SK-N-SH (cell line): ENCODE results near the gene DGLUCY. TPM values are rescaled to one million over a fixed set of nuclear protein-coding genes. Genes with fewer than 3 reads are reported as not detected.

Experiments used
- CTCF ChIA-PET: fragments of 300-600, 350-600 bp; formaldehyde crosslinking; extraction: SDS; loops from one replicate; lab custom pipeline; 2021; lab: Yijun Ruan, JAX
- POLR2A ChIA-PET: fragments of 350-600 bp; sonication (Branson Sonifier 250); formaldehyde crosslinking; extraction: SDS; loops from one replicate; lab custom pipeline; 2020; ENCODE audit warnings: antibody characterized with exemption, inconsistent platforms; lab: Yijun Ruan, JAX
- DNase-seq: peaks from one replicate; pipeline ENCODE4 v3.0.0; 2012
- H2AFZ ChIP-seq: fragments of 200-600 bp; sonication (generic); 2 replicates; pipeline ENCODE4 v1.8.1; 2016; ENCODE audit warnings: antibody characterized with exemption, mild to moderate bottlenecking, low read depth
- H3F3A ChIP-seq: fragments of 200-600 bp; sonication (generic); replicated peaks from 2 replicates; pipeline ENCODE3; 2016; ENCODE audit warnings: antibody characterized with exemption, mild to moderate bottlenecking; ENCODE audit not compliant: insufficient read depth
- H3K27ac ChIP-seq, 2 experiments: fragments of 200-500 bp in 1 of 2; fragments of 200-600 bp in 1 of 2; sonication (Bioruptor generic) in 1 of 2; sonication (generic), shearing (Covaris generic) in 1 of 2; 2 replicates each; pipeline versions ENCODE4 v1.5.1 to v1.6.1; 2014 to 2016; ENCODE audit warnings: low read depth in 2 of 2, inconsistent platforms in 1 of 2, low read length in 1 of 2, mild to moderate bottlenecking in 1 of 2, mixed read lengths in 1 of 2
- H3K27me3 ChIP-seq: fragments of 200-600 bp; sonication (generic), shearing (Covaris generic); 2 replicates; pipeline ENCODE4 v1.6.1; 2016; ENCODE audit warnings: mixed run types; ENCODE audit not compliant: insufficient read depth
- H3K36me3 ChIP-seq, 2 experiments: fragments of 200-500 bp in 1 of 2; fragments of 200-600 bp in 1 of 2; sonication (Bioruptor generic) in 1 of 2; sonication (generic) in 1 of 2; replicated peaks in 1 of 2; 2 replicates each; pipeline versions ENCODE3 to v1.5.1; 2014 to 2016; ENCODE audit warnings: low read length in 1 of 2, mild to moderate bottlenecking in 1 of 2; ENCODE audit not compliant: insufficient read depth in 2 of 2, control insufficient read depth in 1 of 2
- H3K4me1 ChIP-seq, 2 experiments: fragments of 200-500 bp in 1 of 2; fragments of 200-600 bp in 1 of 2; sonication (Bioruptor generic) in 1 of 2; sonication (generic), shearing (Covaris generic) in 1 of 2; 2 replicates each; pipeline versions ENCODE4 v1.5.1 to v1.6.1; 2014 to 2016; ENCODE audit warnings: low read depth in 1 of 2, low read length in 1 of 2, mixed run types in 1 of 2; ENCODE audit not compliant: insufficient read depth in 2 of 2, control insufficient read depth in 1 of 2
- H3K4me2 ChIP-seq: fragments of 200-600 bp; sonication (generic), shearing (Covaris generic); 2 replicates; pipeline ENCODE4 v1.6.1; 2017; ENCODE audit warnings: mixed run types
- H3K4me3 ChIP-seq, 2 experiments: fragments of 200-500 bp in 1 of 2; fragments of 200-600 bp in 1 of 2; sonication (Bioruptor generic) in 1 of 2; sonication (generic), shearing (Covaris generic) in 1 of 2; 2 replicates each; pipeline versions ENCODE4 v1.5.1 to v1.8.1; 2014 to 2016; ENCODE audit warnings: low read depth in 2 of 2, inconsistent platforms in 1 of 2, low read length in 1 of 2, mild to moderate bottlenecking in 1 of 2, mixed read lengths in 1 of 2, moderate library complexity in 1 of 2
- H3K79me2 ChIP-seq: fragments of 200-600 bp; sonication (generic); 2 replicates; pipeline ENCODE4 v1.8.1; 2017; ENCODE audit warnings: mild to moderate bottlenecking; ENCODE audit not compliant: insufficient read depth
- H3K9ac ChIP-seq: fragments of 200-600 bp; sonication (generic); 2 replicates; pipeline ENCODE4 v1.6.1; 2017; ENCODE audit warnings: mixed run types
- H3K9me2 ChIP-seq: fragments of 200-600 bp; sonication (generic); 2 replicates; pipeline ENCODE4 v1.6.1; 2017; ENCODE audit warnings: mixed run types
- H3K9me3 ChIP-seq: fragments of 200-600 bp; sonication (generic); 2 replicates; pipeline ENCODE4 v1.6.1; 2017; ENCODE audit warnings: mixed run types, mild to moderate bottlenecking, moderate library complexity
- H4K20me1 ChIP-seq: fragments of 200-600 bp; sonication (generic); 2 replicates; pipeline ENCODE4 v1.6.1; 2017; ENCODE audit warnings: mild to moderate bottlenecking, mixed run types; ENCODE audit not compliant: insufficient read depth
- FOXJ3 ChIP-seq: sonication (generic); formaldehyde crosslinking; IDR thresholded peaks from 2 replicates; pipeline ENCODE4 v1.5.1; 2020; ENCODE audit warnings: mild to moderate bottlenecking, missing genetic modification reagents
- GATA2 ChIP-seq: sonication (generic); formaldehyde crosslinking; IDR thresholded peaks from 2 replicates; pipeline ENCODE4 v1.5.0; 2020; ENCODE audit warnings: mild to moderate bottlenecking, missing genetic modification reagents
- JUND ChIP-seq: IDR thresholded peaks from 2 replicates; pipeline ENCODE4 v1.4.0; 2012
- MEF2A ChIP-seq: IDR thresholded peaks from 2 replicates; pipeline ENCODE4 v1.4.0; 2012; ENCODE audit warnings: low read depth, borderline replicate concordance
- MXI1 ChIP-seq: IDR thresholded peaks from 2 replicates; pipeline ENCODE4 v1.6.1; 2012; ENCODE audit warnings: mild to moderate bottlenecking, low read depth, low read length, improper control_type of control experiment
- POLR2AphosphoS5 ChIP-seq: IDR thresholded peaks from 2 replicates; pipeline ENCODE4 v1.6.1; 2012; ENCODE audit warnings: low read depth, low read length
- RFX5 ChIP-seq: IDR thresholded peaks from 2 replicates; pipeline ENCODE4 v1.6.1; 2012; ENCODE audit warnings: mild to moderate bottlenecking, improper control_type of control experiment, low read length
- SMC3 ChIP-seq: IDR thresholded peaks from 2 replicates; pipeline ENCODE4 v1.6.1; 2012; ENCODE audit warnings: low read depth, low read length, improper control_type of control experiment
- TAF1 ChIP-seq: IDR thresholded peaks from 2 replicates; pipeline ENCODE4 v1.6.1; 2012; ENCODE audit warnings: low read depth, mild to moderate bottlenecking, low read length, moderate library complexity, borderline replicate concordance
- WGBS: methylation state at CpG from one replicate; pipeline ENCODE4 v1.1.6; 2017; ENCODE audit warnings: low lambda C conversion rate; 5-methylcytosine and 5-hydroxymethylcytosine counted together
- polyA plus RNA-seq, 3 experiments: library from polyadenylated mRNA; depleted of rRNA; stranded (reverse); fragments of >200 nt; gene quantifications; 2 replicates each; pipeline ENCODE4 v1.2.3, GENCODE V29; 2012
- TF ChIP-seq, protein P1 (sequence below): IDR thresholded peaks from 2 replicates; pipeline ENCODE4 v1.4.0; 2012; ENCODE audit warnings: low read depth, borderline replicate concordance
- TF ChIP-seq, protein P2 (sequence below): IDR thresholded peaks from 2 replicates; pipeline ENCODE4 v1.4.0; 2012; ENCODE audit warnings: low read depth
- TF ChIP-seq, protein P3 (sequence below): IDR thresholded peaks from 2 replicates; pipeline ENCODE4 v1.4.0; 2012; ENCODE audit warnings: low read depth, borderline replicate concordance

The DGLUCY gene
- polyA plus RNA-seq, 1 of the 3 experiments (the other 2 are of a cell fraction) = 17.2 TPM

DNA sequence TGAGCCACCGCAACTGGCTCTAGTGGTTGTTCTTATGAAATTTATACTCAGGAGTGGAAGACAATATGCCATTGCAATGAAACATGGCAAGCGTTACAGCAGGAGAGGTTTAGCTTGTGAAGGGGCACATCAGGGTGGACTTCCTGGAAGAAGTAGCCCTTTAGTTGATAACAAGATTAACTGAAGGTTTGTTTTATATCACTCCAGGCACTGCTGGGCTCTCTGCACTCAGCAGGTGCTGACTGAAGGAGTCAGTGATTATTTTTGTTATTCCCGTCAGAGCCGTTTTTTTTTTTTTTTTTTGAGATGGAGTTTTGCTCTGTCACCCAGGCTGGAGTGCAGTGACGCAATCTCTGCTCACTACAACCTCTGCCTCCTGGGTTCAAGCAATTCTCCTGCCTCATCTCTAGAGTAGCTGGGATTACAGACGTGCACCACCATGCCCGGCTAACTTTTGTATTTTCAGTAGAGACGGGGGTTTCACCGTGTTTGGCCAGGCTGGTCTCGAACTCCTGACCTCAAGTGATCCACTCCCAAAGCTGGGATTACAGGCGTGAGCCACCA, 148.2 kb downstream of the DGLUCY start:
- Histone ChIP-seq H3K4me3 (no peak overlapping the region), H2AFZ (no peak overlapping the region), H3K27ac (no peak overlapping the region), H3K9me3 (no peaks in the 10 kb centered on the region), H3K4me2 (no peak overlapping the region), H3K27me3 (no peaks in the 10 kb centered on the region), H3K36me3 (no peaks in the 10 kb centered on the region), H3K9me2 (no peaks in the 10 kb centered on the region), H3K4me1 (peaks cover 0 to 14% of the 10 kb centered on the region in 2 experiments; a peak in 2 of 4 replicates), H4K20me1 (no peaks in the 10 kb centered on the region), H3K9ac (no peak overlapping the region), H3K79me2 (no peaks in the 10 kb centered on the region), H3F3A (no peaks in the 10 kb centered on the region)
- ChIA-PET CTCF (interaction anchor here (2.5 kb wide), 1 partner anchor 85 kb away, joined by 7 read pairs; no protein-coding TSS in a partner anchor), POLR2A (interaction anchor here (0.5 kb wide), 1 partner anchor 39 kb away, joined by 3 read pairs; no protein-coding TSS in a partner anchor)
- TF ChIP-seq FOXJ3 (CRISPR knock-in tag) = no peak
- no peak for DNase-seq
- WGBS = 90% methylated on average over 11 of the region's 11 CpGs

DNA sequence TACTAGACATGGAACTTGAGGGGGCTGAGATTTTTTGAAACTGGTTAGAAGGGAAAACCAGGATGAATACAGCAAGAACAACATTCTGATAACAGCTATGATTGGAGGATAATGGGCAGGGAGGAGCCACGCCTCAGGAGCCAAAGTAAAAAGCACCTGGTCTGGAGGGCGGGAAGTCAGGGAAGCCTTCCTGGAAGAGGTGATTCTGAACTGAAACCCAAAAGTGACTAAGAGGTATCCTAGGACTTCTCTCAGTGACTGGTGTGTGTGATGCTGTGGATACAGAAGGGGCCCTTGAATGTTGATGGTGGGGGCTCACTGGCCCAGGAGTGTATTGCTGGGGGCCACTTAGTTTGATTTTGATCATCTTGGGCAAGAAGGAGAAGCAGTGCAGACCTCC, 149.5 kb downstream of the DGLUCY start:
- H3K9me3 ChIP-seq = no peaks in the 10 kb centered on the region
- no peaks in the 10 kb centered on the region for H3K79me2 ChIP-seq
- H3F3A ChIP-seq = no peaks in the 10 kb centered on the region
- no peak overlapping the region for H3K9ac ChIP-seq
- H4K20me1 ChIP-seq = no peaks in the 10 kb centered on the region
- no peak overlapping the region for H3K4me2 ChIP-seq
- CTCF ChIA-PET = interaction anchor here (1.1 to 2.5 kb wide), 2 partner anchors 15 to 86 kb away, joined by 3 to 7 read pairs; no protein-coding TSS in a partner anchor
- no peak for TF ChIP-seq MEF2A
- H3K27me3 ChIP-seq = no peaks in the 10 kb centered on the region
- H2AFZ ChIP-seq = no peak overlapping the region
- H3K27ac ChIP-seq = no peak overlapping the region
- WGBS = 69% methylated on average over 2 of the region's 2 CpGs
- H3K4me1 ChIP-seq = peaks cover 0 to 1% of the 10 kb centered on the region in 2 experiments; a peak in 1 of 4 replicates
- POLR2A ChIA-PET = no interaction called here
- no peak overlapping the region for H3K4me3 ChIP-seq
- no peaks in the 10 kb centered on the region for H3K9me2 ChIP-seq
- no peaks in the 10 kb centered on the region for H3K36me3 ChIP-seq
- no peak for DNase-seq

DNA sequence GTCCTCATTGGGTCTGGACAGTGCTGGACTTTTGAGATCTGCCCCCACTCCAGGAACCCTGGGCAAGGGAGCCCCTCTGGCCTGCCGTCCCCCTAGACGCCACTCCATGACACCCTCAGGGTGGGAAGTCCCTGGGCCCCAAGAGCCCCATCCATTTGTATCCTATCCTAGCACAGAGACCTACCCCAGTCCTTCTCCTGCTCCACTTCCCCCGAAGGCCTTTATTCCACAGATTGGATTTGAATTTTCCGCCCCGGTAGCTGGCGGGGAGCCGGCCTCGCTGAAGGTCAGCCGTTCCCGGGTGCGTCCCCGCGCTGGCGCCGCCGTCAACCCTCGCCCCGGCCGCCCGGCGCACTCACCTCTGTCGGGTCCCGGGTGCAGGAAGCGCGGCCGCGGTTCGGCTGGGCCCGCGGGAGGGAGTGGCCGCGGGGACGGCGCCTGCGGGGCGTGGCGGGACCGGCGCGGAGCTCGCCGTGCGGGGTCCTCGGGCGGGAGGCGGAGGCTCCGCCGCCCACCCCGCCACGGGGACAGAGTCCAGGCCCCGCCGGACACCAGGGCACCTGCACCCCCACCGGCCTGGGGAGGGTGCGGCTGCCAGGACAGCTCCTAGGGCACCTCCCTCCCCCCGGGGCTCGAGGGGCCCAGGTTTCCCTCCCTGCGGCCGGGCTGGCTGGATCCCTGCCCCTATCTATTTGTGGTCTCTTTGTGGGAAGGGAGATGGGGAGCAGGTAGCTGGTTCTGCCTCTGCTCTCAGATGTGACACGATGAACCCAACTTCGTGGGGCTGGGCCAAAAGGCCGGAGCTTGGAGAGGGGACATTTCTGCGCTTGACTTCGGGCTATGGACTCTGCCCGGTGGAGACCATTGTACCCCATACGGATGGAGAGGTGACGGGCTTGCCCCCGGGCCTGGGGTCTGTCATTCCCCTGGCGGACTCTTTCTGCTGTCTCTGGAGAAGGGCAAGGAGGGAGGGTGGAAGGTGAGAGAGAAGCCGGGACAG, 150.6 kb downstream of the DGLUCY start:
- Histone ChIP-seq H3K27me3 (no peaks in the 10 kb centered on the region), H3K79me2 (no peaks in the 10 kb centered on the region), H3K4me2 (no peak overlapping the region), H3F3A (no peaks in the 10 kb centered on the region)
- TF ChIP-seq, protein P1, sequence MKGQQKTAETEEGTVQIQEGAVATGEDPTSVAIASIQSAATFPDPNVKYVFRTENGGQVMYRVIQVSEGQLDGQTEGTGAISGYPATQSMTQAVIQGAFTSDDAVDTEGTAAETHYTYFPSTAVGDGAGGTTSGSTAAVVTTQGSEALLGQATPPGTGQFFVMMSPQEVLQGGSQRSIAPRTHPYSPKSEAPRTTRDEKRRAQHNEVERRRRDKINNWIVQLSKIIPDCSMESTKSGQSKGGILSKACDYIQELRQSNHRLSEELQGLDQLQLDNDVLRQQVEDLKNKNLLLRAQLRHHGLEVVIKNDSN = no peak
- no peak for TF ChIP-seq MXI1
- TF ChIP-seq JUND = no peak
- TF ChIP-seq, protein P2, sequence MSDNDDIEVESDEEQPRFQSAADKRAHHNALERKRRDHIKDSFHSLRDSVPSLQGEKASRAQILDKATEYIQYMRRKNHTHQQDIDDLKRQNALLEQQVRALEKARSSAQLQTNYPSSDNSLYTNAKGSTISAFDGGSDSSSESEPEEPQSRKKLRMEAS = no peak
- TF ChIP-seq, protein P3, sequence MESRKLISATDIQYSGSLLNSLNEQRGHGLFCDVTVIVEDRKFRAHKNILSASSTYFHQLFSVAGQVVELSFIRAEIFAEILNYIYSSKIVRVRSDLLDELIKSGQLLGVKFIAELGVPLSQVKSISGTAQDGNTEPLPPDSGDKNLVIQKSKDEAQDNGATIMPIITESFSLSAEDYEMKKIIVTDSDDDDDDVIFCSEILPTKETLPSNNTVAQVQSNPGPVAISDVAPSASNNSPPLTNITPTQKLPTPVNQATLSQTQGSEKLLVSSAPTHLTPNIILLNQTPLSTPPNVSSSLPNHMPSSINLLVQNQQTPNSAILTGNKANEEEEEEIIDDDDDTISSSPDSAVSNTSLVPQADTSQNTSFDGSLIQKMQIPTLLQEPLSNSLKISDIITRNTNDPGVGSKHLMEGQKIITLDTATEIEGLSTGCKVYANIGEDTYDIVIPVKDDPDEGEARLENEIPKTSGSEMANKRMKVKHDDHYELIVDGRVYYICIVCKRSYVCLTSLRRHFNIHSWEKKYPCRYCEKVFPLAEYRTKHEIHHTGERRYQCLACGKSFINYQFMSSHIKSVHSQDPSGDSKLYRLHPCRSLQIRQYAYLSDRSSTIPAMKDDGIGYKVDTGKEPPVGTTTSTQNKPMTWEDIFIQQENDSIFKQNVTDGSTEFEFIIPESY = no peak
- TF ChIP-seq POLR2AphosphoS5 = no peak
- TF ChIP-seq SMC3 = no peak
- TF ChIP-seq RFX5 = no peak
- no peak for TF ChIP-seq FOXJ3 (CRISPR knock-in tag)
- TF ChIP-seq GATA2 = no peak
- no peak for TF ChIP-seq TAF1
- TF ChIP-seq, all 33 proteins: peak for 0
- H3K9ac ChIP-seq = no peak overlapping the region
- POLR2A ChIA-PET = interaction anchor here (0.7 kb wide), 1 partner anchor 20 kb away, joined by 3 read pairs; no protein-coding TSS in a partner anchor
- no peaks in the 10 kb centered on the region for H3K36me3 ChIP-seq
- no peak for DNase-seq
- no peaks in the 10 kb centered on the region for H4K20me1 ChIP-seq
- no peaks in the 10 kb centered on the region for H3K9me2 ChIP-seq
- 90% methylated on average over 27 of the region's 69 CpGs for WGBS
- H3K4me1 ChIP-seq = peaks cover 0 to 4% of the 10 kb centered on the region in 2 experiments; a peak in 1 of 4 replicates
- H2AFZ ChIP-seq = no peak overlapping the region
- H3K27ac ChIP-seq = no peak overlapping the region
- CTCF ChIA-PET = interaction anchor here (1.0 to 1.5 kb wide), 4 partner anchors 9 to 91 kb away, joined by 3 to 5 read pairs (median 4); no protein-coding TSS in a partner anchor
- no peaks in the 10 kb centered on the region for H3K9me3 ChIP-seq
- no peak overlapping the region for H3K4me3 ChIP-seq
